ENCODE measurements around the gene POLR3GL.

The POLR3GL gene

DNA sequence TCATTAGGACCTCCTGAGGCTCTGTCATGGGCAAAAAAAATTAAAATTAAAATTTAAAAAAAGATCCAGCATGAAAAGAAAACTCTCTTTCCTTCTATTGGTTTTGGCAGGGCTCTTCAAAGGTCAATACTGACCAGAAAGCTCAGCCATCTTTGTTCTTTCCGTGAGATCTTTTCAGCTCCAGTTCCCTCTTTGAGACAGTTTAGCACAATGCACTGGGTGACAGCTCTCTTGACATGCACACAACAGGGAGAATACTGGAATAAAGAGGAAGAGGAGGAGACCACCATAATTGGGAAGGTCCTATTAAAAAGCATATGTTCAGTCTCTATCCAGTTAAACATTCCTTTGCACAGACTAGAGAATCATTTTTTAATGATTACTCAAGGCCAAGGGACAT lies 13.0 kb upstream of the POLR3GL start:
- ATAC-seq: no peak
- TF ChIP-seq, protein P1, sequence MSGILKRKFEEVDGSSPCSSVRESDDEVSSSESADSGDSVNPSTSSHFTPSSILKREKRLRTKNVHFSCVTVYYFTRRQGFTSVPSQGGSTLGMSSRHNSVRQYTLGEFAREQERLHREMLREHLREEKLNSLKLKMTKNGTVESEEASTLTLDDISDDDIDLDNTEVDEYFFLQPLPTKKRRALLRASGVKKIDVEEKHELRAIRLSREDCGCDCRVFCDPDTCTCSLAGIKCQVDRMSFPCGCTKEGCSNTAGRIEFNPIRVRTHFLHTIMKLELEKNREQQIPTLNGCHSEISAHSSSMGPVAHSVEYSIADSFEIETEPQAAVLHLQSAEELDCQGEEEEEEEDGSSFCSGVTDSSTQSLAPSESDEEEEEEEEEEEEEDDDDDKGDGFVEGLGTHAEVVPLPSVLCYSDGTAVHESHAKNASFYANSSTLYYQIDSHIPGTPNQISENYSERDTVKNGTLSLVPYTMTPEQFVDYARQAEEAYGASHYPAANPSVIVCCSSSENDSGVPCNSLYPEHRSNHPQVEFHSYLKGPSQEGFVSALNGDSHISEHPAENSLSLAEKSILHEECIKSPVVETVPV (CRISPR knock-in tag; IDR thresholded peaks at IDR 0.05): no peak

DNA sequence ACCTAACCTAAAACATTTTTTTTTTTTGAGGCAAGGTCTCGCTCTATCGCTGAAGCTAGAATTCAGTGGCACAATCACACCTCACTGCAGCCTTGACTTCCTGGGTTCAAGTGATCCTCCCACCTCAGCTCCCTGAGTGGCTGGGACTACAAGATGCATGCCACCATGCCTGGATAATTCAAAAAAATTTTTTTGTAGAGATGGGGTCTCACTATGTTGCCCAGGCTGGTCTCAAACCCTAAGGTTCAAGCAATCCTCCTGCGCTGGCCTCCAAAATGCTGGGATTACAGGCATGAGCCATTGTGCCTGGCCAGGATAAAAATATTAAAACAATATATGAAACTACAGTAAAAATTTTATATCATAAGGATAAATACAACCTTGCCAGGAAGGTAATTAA lies 11.6 kb upstream of the POLR3GL start:
- no peak for ATAC-seq
- TF ChIP-seq ESRRG (CRISPR knock-in tag; IDR thresholded peaks at IDR 0.05) (no peak), ZC3H10 (CRISPR knock-in tag; IDR thresholded peaks at IDR 0.05) (no peak), ZFP30 (CRISPR knock-in tag; IDR thresholded peaks at IDR 0.05) (no peak), CSDC2 (CRISPR knock-in tag; IDR thresholded peaks at IDR 0.05) (no peak), ZFP3 (CRISPR knock-in tag; IDR thresholded peaks at IDR 0.05) (no peak), TOX (CRISPR knock-in tag; IDR thresholded peaks at IDR 0.05; ENCODE audit: borderline replicate concordance) (no peak), ISL1 (CRISPR knock-in tag; IDR thresholded peaks at IDR 0.05) (no peak), OSR1 (CRISPR knock-in tag; IDR thresholded peaks at IDR 0.05) (no peak), SNAI2 (CRISPR knock-in tag; IDR thresholded peaks at IDR 0.05) (no peak), ZNF8 (CRISPR knock-in tag; IDR thresholded peaks at IDR 0.05) (no peak)
- TF ChIP-seq, protein P2, sequence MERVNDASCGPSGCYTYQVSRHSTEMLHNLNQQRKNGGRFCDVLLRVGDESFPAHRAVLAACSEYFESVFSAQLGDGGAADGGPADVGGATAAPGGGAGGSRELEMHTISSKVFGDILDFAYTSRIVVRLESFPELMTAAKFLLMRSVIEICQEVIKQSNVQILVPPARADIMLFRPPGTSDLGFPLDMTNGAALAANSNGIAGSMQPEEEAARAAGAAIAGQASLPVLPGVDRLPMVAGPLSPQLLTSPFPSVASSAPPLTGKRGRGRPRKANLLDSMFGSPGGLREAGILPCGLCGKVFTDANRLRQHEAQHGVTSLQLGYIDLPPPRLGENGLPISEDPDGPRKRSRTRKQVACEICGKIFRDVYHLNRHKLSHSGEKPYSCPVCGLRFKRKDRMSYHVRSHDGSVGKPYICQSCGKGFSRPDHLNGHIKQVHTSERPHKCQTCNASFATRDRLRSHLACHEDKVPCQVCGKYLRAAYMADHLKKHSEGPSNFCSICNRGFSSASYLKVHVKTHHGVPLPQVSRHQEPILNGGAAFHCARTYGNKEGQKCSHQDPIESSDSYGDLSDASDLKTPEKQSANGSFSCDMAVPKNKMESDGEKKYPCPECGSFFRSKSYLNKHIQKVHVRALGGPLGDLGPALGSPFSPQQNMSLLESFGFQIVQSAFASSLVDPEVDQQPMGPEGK (CRISPR knock-in tag; IDR thresholded peaks at IDR 0.05; ENCODE audit: borderline replicate concordance): no peak
- TF ChIP-seq, protein P3, sequence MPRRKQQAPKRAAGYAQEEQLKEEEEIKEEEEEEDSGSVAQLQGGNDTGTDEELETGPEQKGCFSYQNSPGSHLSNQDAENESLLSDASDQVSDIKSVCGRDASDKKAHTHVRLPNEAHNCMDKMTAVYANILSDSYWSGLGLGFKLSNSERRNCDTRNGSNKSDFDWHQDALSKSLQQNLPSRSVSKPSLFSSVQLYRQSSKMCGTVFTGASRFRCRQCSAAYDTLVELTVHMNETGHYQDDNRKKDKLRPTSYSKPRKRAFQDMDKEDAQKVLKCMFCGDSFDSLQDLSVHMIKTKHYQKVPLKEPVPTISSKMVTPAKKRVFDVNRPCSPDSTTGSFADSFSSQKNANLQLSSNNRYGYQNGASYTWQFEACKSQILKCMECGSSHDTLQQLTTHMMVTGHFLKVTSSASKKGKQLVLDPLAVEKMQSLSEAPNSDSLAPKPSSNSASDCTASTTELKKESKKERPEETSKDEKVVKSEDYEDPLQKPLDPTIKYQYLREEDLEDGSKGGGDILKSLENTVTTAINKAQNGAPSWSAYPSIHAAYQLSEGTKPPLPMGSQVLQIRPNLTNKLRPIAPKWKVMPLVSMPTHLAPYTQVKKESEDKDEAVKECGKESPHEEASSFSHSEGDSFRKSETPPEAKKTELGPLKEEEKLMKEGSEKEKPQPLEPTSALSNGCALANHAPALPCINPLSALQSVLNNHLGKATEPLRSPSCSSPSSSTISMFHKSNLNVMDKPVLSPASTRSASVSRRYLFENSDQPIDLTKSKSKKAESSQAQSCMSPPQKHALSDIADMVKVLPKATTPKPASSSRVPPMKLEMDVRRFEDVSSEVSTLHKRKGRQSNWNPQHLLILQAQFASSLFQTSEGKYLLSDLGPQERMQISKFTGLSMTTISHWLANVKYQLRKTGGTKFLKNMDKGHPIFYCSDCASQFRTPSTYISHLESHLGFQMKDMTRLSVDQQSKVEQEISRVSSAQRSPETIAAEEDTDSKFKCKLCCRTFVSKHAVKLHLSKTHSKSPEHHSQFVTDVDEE (CRISPR knock-in tag; IDR thresholded peaks at IDR 0.05): no peak
- TF ChIP-seq, protein P1 (CRISPR knock-in tag; IDR thresholded peaks at IDR 0.05): no peak

DNA sequence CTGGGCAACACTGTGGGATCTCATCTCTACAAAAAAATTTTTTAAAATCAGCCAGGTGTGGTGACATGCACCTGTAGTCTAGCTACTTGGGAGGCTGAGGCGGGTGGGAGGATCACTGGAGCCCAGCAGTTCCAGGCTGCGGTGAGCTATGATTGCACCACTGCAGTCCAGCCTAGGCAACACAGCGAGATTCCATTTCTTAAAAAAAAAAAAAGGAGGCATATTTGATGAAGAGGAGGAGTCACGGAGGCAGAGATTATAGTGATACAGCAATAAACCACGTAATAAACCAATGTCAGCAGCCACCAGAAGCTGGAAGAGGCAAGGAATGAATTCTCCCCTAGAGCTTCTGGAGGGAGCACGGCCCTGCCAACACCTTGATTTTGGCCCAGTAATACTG lies 10.6 kb upstream of the POLR3GL start:
- TF ChIP-seq, protein P2 (CRISPR knock-in tag; IDR thresholded peaks at IDR 0.05; ENCODE audit: borderline replicate concordance): no peak
- TF ChIP-seq, protein P4, sequence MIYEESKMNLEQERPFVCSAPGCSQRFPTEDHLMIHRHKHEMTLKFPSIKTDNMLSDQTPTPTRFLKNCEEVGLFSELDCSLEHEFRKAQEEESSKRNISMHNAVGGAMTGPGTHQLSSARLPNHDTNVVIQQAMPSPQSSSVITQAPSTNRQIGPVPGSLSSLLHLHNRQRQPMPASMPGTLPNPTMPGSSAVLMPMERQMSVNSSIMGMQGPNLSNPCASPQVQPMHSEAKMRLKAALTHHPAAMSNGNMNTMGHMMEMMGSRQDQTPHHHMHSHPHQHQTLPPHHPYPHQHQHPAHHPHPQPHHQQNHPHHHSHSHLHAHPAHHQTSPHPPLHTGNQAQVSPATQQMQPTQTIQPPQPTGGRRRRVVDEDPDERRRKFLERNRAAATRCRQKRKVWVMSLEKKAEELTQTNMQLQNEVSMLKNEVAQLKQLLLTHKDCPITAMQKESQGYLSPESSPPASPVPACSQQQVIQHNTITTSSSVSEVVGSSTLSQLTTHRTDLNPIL (CRISPR knock-in tag; IDR thresholded peaks at IDR 0.05; ENCODE audit: low read depth): no peak
- TF ChIP-seq OSR1 (CRISPR knock-in tag; IDR thresholded peaks at IDR 0.05) (no peak), ZNF70 (CRISPR knock-in tag; IDR thresholded peaks at IDR 0.05) (no peak), BACH2 (CRISPR knock-in tag; IDR thresholded peaks at IDR 0.05; ENCODE audit: borderline replicate concordance) (no peak), ARNTL (CRISPR knock-in tag; IDR thresholded peaks at IDR 0.05; ENCODE audit: borderline replicate concordance, low read depth) (no peak), TOX (CRISPR knock-in tag; IDR thresholded peaks at IDR 0.05; ENCODE audit: borderline replicate concordance) (no peak), CSDC2 (CRISPR knock-in tag; IDR thresholded peaks at IDR 0.05) (no peak), ZNF8 (CRISPR knock-in tag; IDR thresholded peaks at IDR 0.05) (no peak), ISL1 (CRISPR knock-in tag; IDR thresholded peaks at IDR 0.05) (no peak), PPARA (CRISPR knock-in tag; IDR thresholded peaks at IDR 0.05; ENCODE audit: borderline replicate concordance) (no peak), ZC3H10 (CRISPR knock-in tag; IDR thresholded peaks at IDR 0.05) (no peak), TCF4 (CRISPR knock-in tag; IDR thresholded peaks at IDR 0.05; ENCODE audit: borderline replicate concordance) (no peak), ZFP30 (CRISPR knock-in tag; IDR thresholded peaks at IDR 0.05) (no peak), ZFP3 (CRISPR knock-in tag; IDR thresholded peaks at IDR 0.05) (no peak), SNAI2 (CRISPR knock-in tag; IDR thresholded peaks at IDR 0.05) (no peak), ZNF565 (CRISPR knock-in tag; conservative IDR thresholded peaks at IDR 0.05; ENCODE audit: low read depth) (no peak)
- TF ChIP-seq, protein P3 (CRISPR knock-in tag; IDR thresholded peaks at IDR 0.05): no peak
- TF ChIP-seq, protein P1 (CRISPR knock-in tag; IDR thresholded peaks at IDR 0.05): no peak
- ATAC-seq: no peak

Data from SK-N-SH treated with all-trans-retinoic acid at 6 μM for 48 hours (cell line).